Measurements from ENCODE around the gene CLDN19. TPM values are rescaled to one million over a fixed set of nuclear protein-coding genes. Genes with fewer than 3 reads are reported as not detected.
A peak's percentile ranks its signal among the peaks of the same experiment; 100 is the strongest.

The CLDN19 gene
- total and polyA plus RNA-seq, 9 of the 15 experiments (the other 6 are each of a cell fraction or from before 2014, with no cell fraction given): not detected

- TF ChIP-seq RREB1 (CRISPR knock-in tag; IDR thresholded peaks at IDR 0.05) (0 out of 2 replicates have a peak, but pooled peaks have one; percentile 78), NRF1 (conservative IDR thresholded peaks at IDR 0.05 in 1 of 2, IDR thresholded peaks at IDR 0.05 in 1 of 2) (peak; percentile 100), PHF8 (IDR thresholded peaks at IDR 0.05; ENCODE audit: borderline replicate concordance, low read length) (peak; percentile 98), PCBP2 (IDR thresholded peaks at IDR 0.05; ENCODE audit: low read depth, low read length, poor library complexity, severe bottlenecking) (no peak), KDM5B (IDR thresholded peaks at IDR 0.05; ENCODE audit: insufficient replicate concordance, low read depth, low read length) (peak; percentile 98), KDM2B (CRISPR knock-in tag; IDR thresholded peaks at IDR 0.05) (peak; percentile 72; the same call in 1 of the 2 replicates), RHOXF2B (CRISPR knock-in tag; conservative IDR thresholded peaks at IDR 0.05) (no peak), MBD2 (IDR thresholded peaks at IDR 0.05; ENCODE audit: borderline replicate concordance, low read depth) (peak; percentile 64; the same call in 1 of the 2 replicates), ETS1 (conservative IDR thresholded peaks at IDR 0.05; ENCODE audit: control insufficient read depth, low read depth, low read length) (peak; percentile 24; the same call in 1 of the 2 replicates), PML (IDR thresholded peaks at IDR 0.05; ENCODE audit: low read length) (peak; percentile 87), RB1 (IDR thresholded peaks at IDR 0.05; ENCODE audit: low read depth) (peak; percentile 51), SMC3 (conservative IDR thresholded peaks at IDR 0.05; ENCODE audit: insufficient read depth, low read depth, low read length) (0 out of 2 replicates have a peak, but pooled peaks have one; percentile 6)
These were observed 26.9 kb upstream of the CLDN19 start, which contains the start of the genes C1orf50 and P3H1 (continued) for GRCh38 chr1:42766741-42767509.
